IPS DF 19.7 (cell line): Measurements from ENCODE around the gene SLC12A5.

Source experiments
- DNase-seq: peaks from one replicate; pipeline ENCODE4 v3.0.0-alpha.2; 2013; ENCODE audit warnings: low read depth, low spot score

The SLC12A5 gene

GRCh38 chr20:46025376-46025783 lies 3.6 kb upstream of the SLC12A5 start:
- DNase-seq = no peak

DNA sequence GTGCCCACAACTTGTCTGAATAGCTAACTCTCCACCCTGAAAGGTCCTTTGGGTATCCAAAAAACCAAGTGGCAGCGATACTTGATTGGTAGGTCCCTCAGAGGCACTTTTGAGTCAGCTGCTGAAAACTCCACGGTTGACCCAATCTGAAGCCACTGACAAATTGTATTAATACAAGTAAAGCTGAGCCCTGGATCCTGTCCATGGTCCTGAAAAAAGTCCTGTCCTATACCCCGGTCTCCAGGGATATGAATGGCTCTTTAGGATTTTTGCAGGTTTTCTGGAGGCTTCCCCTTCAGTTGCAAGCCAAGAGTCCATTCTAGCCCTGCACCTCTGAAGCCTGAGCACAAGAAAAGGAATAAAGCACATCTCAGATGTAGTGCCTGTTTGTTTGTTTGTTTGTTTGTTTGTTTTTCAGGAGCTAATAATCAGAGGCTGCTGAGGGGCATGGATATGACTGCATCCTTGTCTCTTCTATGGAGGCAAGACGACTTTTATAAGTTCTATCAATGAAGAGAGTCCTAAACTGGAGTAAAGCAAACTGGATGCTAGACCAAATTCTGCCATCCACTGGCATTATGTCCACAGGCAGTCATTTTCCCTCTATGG lies 1.7 kb upstream of the SLC12A5 start:
- DNase-seq = no peak

GRCh38 chr20:46028110-46028509 lies 905 bp upstream of the SLC12A5 start:
- DNase-seq = no peak

DNA sequence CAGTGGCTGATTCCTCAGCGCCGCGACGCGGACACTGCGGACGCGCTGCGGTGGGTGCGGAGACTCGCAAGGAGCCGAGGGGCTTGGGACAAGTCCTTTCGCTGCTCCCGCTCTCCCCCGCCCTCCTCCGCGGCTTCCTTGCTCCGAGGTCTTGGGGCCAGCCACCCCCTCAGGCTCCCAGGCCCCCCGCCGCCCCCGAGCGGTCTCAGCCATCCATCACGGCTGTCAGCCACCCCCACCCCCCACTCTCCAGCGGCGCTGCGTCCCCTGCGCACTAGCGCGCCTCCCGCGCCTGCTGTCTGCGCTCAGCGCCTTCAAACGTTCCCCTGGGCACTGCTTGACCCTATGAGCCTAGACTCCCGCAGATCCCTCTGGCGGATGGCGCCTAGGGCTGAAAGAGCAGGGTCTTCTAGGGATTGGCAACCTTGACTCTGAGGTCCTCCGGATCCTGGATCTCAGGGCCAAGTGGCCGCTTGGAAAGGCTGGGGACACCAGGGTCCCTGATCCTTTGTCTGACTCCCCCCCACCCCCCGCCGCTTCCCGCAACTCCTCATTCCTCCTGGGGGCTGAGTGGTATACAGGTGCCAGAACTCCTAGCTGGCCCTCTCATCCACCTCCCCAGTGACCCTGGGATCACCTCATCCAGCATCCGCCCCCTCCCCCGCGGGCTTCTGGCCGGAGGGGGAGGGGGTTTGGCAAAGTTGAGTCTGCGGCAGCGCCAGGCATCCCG lies 1.4 kb downstream of the SLC12A5 start:
- DNase-seq = no peak

GRCh38 chr20:46031014-46031569 lies 2.1 kb downstream of the SLC12A5 start:
- DNase-seq = no peak

GRCh38 chr20:46031701-46032254 lies 2.8 kb downstream of the SLC12A5 start:
- DNase-seq = no peak

DNA sequence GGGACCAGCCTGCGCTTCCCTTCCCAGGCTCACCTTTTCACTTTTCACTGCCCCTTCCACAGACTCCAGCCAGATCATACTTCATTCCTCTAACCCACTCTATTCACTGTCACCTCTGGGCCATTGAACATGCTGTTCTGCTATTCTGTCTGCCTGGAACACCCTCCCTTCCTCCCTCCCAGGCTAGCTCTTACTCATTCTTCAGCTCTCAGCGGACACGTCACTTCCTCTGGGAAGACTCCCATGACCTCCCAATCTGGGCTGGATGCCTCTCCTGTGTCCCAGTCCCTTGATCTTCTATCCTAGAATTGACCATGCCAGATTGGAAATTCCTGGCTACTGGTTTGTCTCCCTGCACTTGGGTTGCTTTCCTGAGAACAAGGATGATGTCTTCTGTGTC lies 5.0 kb downstream of the SLC12A5 start:
- no peak for DNase-seq

DNA sequence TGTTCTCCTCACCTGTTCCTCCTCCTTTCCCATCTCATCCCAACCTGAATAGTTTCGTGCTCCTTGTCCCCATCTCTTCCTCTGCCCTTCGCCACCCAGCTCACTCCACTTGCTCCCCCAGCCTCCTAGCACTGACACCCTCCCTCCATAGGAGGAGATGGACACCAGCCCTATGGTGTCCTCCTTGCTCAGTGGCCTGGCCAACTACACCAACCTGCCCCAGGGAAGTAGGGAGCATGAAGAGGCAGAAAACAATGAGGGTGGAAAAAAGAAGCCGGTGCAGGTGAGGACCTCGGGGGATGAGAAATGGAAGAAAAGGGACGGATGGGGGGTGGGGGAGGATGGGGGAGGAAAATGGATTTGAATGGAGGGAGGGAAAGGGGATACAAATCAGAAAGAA lies 6.2 kb downstream of the SLC12A5 start:
- DNase-seq = no peak

DNA sequence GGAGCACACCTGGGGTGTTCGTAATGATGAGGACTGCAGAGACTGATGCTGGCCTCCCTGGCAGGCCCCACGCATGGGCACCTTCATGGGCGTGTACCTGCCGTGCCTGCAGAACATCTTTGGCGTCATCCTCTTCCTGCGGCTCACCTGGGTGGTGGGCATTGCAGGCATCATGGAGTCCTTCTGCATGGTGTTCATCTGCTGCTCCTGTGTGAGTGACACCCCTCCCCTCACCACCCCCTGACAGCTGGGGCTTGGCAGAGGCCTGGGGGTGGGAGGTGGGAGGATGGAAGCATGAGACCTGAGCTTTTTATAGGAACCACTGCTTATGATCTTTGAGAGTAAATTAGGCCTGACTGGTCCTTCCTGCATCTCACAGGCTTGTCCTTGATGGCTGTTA lies 6.7 kb downstream of the SLC12A5 start:
- no peak for DNase-seq

DNA sequence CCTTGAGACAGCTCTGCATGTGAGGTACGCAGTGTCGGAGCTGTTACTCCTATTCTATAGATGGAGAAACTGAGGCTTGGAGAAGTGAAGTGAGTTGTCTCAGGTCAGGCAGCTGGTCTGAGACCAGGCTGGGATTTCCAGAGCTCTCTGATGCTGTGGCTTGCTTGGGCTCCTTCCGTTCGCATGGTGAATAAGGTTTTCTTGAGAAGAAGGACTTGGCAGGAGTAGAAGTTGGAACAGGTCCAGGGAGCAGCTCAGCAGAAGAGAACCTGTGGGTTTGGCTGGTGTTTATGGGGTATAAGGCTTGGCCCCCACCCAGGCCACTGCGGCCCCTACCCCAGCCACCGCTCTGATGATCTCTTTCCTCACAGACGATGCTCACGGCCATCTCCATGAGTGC lies 7.4 kb downstream of the SLC12A5 start:
- no peak for DNase-seq

DNA sequence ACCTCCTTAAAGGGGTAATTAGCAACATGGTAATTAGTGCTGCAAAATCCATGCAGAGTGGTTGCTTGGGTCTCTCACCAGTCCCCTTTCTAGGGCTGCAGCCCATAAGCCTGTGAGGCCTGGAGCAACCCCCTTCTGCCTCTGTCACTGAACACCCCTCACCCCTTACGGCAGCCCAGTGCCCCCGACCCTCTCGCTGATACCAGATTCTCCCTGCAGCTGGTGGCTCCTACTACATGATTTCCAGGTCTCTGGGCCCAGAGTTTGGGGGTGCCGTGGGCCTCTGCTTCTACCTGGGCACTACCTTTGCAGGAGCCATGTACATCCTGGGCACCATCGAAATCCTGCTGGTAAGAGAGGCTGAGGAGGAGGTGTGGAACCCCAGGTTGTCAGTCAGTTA lies 8.0 kb downstream of the SLC12A5 start:
- no peak for DNase-seq

- no peak for DNase-seq
Observed at GRCh38 chr20:46040902-46041535, 12.0 kb downstream of the SLC12A5 start.

- DNase-seq = no peak
Observed at GRCh38 chr20:46043556-46043955, 14.5 kb downstream of the SLC12A5 start.

GRCh38 chr20:46044896-46045295 lies 15.9 kb downstream of the SLC12A5 start:
- no peak for DNase-seq

- DNase-seq = no peak
Observed at GRCh38 chr20:46046588-46047310, 17.7 kb downstream of the SLC12A5 start.

- DNase-seq = no peak
Observed at GRCh38 chr20:46047821-46048220, 18.8 kb downstream of the SLC12A5 start.

DNA sequence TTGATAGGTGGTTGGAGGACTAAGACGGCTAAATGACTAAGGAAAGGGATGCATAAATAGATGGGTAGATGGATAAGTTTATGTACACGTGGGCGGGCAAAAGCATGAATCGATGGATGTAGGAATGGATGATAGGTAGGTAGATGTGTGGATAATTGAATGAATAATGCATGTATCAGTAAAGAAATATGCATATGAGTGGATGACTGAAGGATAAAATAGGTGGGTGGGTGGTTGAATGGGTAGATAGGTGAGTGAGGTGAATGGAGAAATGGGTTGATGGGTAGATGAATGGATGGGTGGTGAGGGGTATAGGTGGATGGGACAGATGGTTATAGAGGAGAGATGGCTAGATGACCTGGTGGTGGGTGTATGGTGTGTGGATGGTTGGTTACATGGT lies 20.2 kb downstream of the SLC12A5 start:
- no peak for DNase-seq

- no peak for DNase-seq
Observed at GRCh38 chr20:46049815-46050214, 20.8 kb downstream of the SLC12A5 start.

- no peak for DNase-seq
Observed at GRCh38 chr20:46050444-46050843, 21.4 kb downstream of the SLC12A5 start.

DNA sequence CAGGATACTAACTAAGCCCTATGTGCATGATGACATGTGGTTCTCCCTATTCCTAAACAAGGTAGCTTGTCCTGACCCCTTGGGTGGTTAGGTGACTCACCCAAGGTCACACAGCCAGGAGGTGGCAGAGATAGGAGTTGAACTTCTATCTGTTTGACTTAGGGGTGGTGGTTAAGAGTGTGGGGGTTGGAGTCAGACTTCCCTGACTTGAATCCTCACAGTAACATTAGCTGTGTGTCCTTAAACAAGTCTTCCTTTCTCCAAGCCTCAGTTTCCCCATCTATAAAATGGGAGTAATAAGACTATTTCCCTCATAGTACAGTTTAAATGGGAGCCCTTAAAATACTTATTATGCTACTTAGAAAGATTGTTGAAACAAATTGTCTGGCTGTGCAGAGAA lies 21.9 kb downstream of the SLC12A5 start:
- DNase-seq = no peak

GRCh38 chr20:46051556-46052308 lies 22.7 kb downstream of the SLC12A5 start:
- DNase-seq = no peak
